H1 (cell line): ENCODE data around the gene PKMYT1. TPM values are rescaled to one million over a fixed set of nuclear protein-coding genes. Genes with fewer than 3 reads are reported as not detected.
A peak's percentile ranks its signal among the peaks of the same experiment; 100 is the strongest.

Experiments
- CTCF ChIA-PET: fragments of 300-600 bp; sonication (Branson Sonifier 250); formaldehyde crosslinking; loops from one replicate; lab custom pipeline; 2021; ENCODE audit not compliant: partially characterized antibody; lab: Charles Lee
- POLR2A ChIA-PET: fragments of 300-600 bp; sonication (Branson Sonifier 250); formaldehyde crosslinking; loops from one replicate; lab custom pipeline; 2021; ENCODE audit warnings: inconsistent platforms; ENCODE audit not compliant: partially characterized antibody; lab: Charles Lee
- DNase-seq, 2 experiments: peaks; one replicate each; pipeline versions ENCODE4 v3.0.0 to v3.0.0-alpha.2; 2010 to 2022; ENCODE audit warnings: low spot score in 2 of 2, low read depth in 1 of 2, mixed read lengths in 1 of 2
- FAIRE-seq: peaks from 2 replicates; lab custom pipeline; 2011; peaks lifted over from hg19 to GRCh38; lab: Jason Lieb, UNC
- H2AFZ ChIP-seq: 2 replicates; pipeline ENCODE4 v1.8.1; 2012; ENCODE audit warnings: low read length, inconsistent platforms
- H2AK5ac ChIP-seq: 2 replicates; pipeline ENCODE4 v1.6.1; 2013; ENCODE audit warnings: low read depth, low read length
- H2BK120ac ChIP-seq: replicated peaks from 2 replicates; pipeline ENCODE3; 2013; ENCODE audit warnings: low read depth, low read length, inconsistent platforms
- H2BK12ac ChIP-seq: 2 replicates; pipeline ENCODE4 v1.6.1; 2013; ENCODE audit warnings: low read depth, low read length
- H2BK15ac ChIP-seq: 2 replicates; pipeline ENCODE4 v1.6.1; 2013; ENCODE audit warnings: low read length
- H2BK20ac ChIP-seq: 2 replicates; pipeline ENCODE4 v1.6.1; 2013; ENCODE audit warnings: low read length
- H2BK5ac ChIP-seq: 2 replicates; pipeline ENCODE4 v1.6.1; 2013; ENCODE audit warnings: low read depth, low read length
- H3K14ac ChIP-seq: 2 replicates; pipeline ENCODE4 v1.6.1; 2013; ENCODE audit warnings: inconsistent platforms; ENCODE audit not compliant: insufficient read length
- H3K18ac ChIP-seq: 2 replicates; pipeline ENCODE4 v1.6.1; 2013; ENCODE audit warnings: low read length; ENCODE audit errors: extremely low read depth
- H3K23ac ChIP-seq: 2 replicates; pipeline ENCODE4 v1.6.1; 2013; ENCODE audit warnings: inconsistent platforms; ENCODE audit not compliant: insufficient read length
- H3K23me2 ChIP-seq: 2 replicates; pipeline ENCODE4 v1.6.1; 2013; ENCODE audit warnings: low read depth, low read length
- H3K27ac ChIP-seq: 2 replicates; pipeline ENCODE4 v1.6.1; 2011; ENCODE audit warnings: low read depth, low read length, inconsistent platforms
- H3K27me3 ChIP-seq, 4 experiments: replicated peaks in 1 of 4; 1 replicate in 1 of 4; 2 replicates in 3 of 4; pipeline versions ENCODE4 v1.6.1 to v1.8.1; 2011 to 2013; ENCODE audit warnings: low read length in 3 of 4, mild to moderate bottlenecking in 3 of 4, inconsistent platforms in 2 of 4, mixed read lengths in 2 of 4, moderate library complexity in 1 of 4; ENCODE audit not compliant: control insufficient read depth in 3 of 4, insufficient read depth in 3 of 4; ENCODE audit errors: extremely low read depth in 1 of 4
- H3K36me3 ChIP-seq, 4 experiments: 2 replicates each; pipeline versions ENCODE4 v1.6.1 to v1.8.1; 2011 to 2013; ENCODE audit warnings: mild to moderate bottlenecking in 4 of 4, low read length in 3 of 4, moderate library complexity in 2 of 4, control low read depth in 1 of 4, inconsistent platforms in 1 of 4; ENCODE audit not compliant: insufficient read depth in 4 of 4, control insufficient read depth in 2 of 4
- H3K4ac ChIP-seq: replicated peaks from 2 replicates; pipeline ENCODE3; 2013; ENCODE audit warnings: low read length, low read depth, mixed read lengths, inconsistent platforms; ENCODE audit not compliant: insufficient read length
- H3K4me1 ChIP-seq, 4 experiments: replicated peaks in 1 of 4; 1 replicate in 1 of 4; 2 replicates in 3 of 4; pipeline versions ENCODE4 v1.6.1 to v1.8.1; 2011 to 2013; ENCODE audit warnings: low read length in 3 of 4, inconsistent platforms in 2 of 4, mixed read lengths in 1 of 4; ENCODE audit not compliant: insufficient read depth in 4 of 4, control insufficient read depth in 3 of 4
- H3K4me2 ChIP-seq, 2 experiments: 2 replicates each; pipeline versions ENCODE4 v1.6.1 to v1.8.1; 2011 to 2013; ENCODE audit warnings: low read depth in 2 of 2, low read length in 2 of 2, control low read depth in 1 of 2, inconsistent platforms in 1 of 2, mild to moderate bottlenecking in 1 of 2; ENCODE audit not compliant: insufficient read depth in 1 of 2
- H3K4me3 ChIP-seq, 4 experiments: fragments of 200-600, 300-600 bp in 1 of 4; sonication (generic), shearing (Covaris generic), sonication (Bioruptor Twin) in 1 of 4; 2 replicates each; pipeline versions ENCODE4 v1.5.1 to v1.8.1; 2011 to 2016; ENCODE audit warnings: low read length in 4 of 4, low read depth in 3 of 4, control low read depth in 2 of 4, inconsistent platforms in 2 of 4, mild to moderate bottlenecking in 2 of 4, mixed read lengths in 1 of 4, moderate library complexity in 1 of 4; ENCODE audit not compliant: insufficient read depth in 2 of 4; ENCODE audit errors: extremely low read depth in 1 of 4
- H3K56ac ChIP-seq: replicated peaks from 2 replicates; pipeline ENCODE3; 2013; ENCODE audit warnings: low read depth, mild to moderate bottlenecking, mixed read lengths, low read length, inconsistent platforms; ENCODE audit not compliant: insufficient read length
- H3K79me1 ChIP-seq: 2 replicates; pipeline ENCODE4 v1.6.1; 2013; ENCODE audit warnings: low read depth, low read length, control low read depth
- H3K79me2 ChIP-seq, 2 experiments: 2 replicates each; pipeline versions ENCODE4 v1.6.1 to v1.8.1; 2012 to 2013; ENCODE audit warnings: low read length in 2 of 2, mild to moderate bottlenecking in 2 of 2, inconsistent platforms in 1 of 2; ENCODE audit not compliant: insufficient read depth in 2 of 2, control insufficient read depth in 1 of 2
- H3K9ac ChIP-seq, 4 experiments: replicated peaks in 1 of 4; 1 replicate in 1 of 4; 2 replicates in 3 of 4; pipeline versions ENCODE4 v1.6.1 to v1.8.1; 2011 to 2013; ENCODE audit warnings: low read depth in 3 of 4, low read length in 3 of 4, control low read depth in 2 of 4, mild to moderate bottlenecking in 2 of 4, moderate library complexity in 2 of 4, inconsistent platforms in 1 of 4; ENCODE audit errors: extremely low read depth in 1 of 4
- H3K9me3 ChIP-seq, 2 experiments: 2 replicates each; pipeline versions ENCODE4 v1.6.1 to v1.8.1; 2012 to 2013; ENCODE audit warnings: mild to moderate bottlenecking in 2 of 2, moderate library complexity in 2 of 2, control low read depth in 1 of 2, inconsistent platforms in 1 of 2, low read depth in 1 of 2, low read length in 1 of 2, mixed read lengths in 1 of 2; ENCODE audit not compliant: insufficient read depth in 2 of 2
- H4K20me1 ChIP-seq, 2 experiments: replicated peaks in 1 of 2; 2 replicates each; pipeline versions ENCODE3 to v1.8.1; 2011 to 2013; ENCODE audit warnings: inconsistent platforms in 2 of 2, low read length in 2 of 2, mild to moderate bottlenecking in 1 of 2; ENCODE audit not compliant: insufficient read depth in 2 of 2, control insufficient read depth in 1 of 2
- H4K5ac ChIP-seq: 2 replicates; pipeline ENCODE4 v1.6.1; 2013; ENCODE audit warnings: low read length, low read depth, mixed read lengths, inconsistent platforms; ENCODE audit not compliant: insufficient read length
- H4K8ac ChIP-seq: 2 replicates; pipeline ENCODE4 v1.8.0; 2013; ENCODE audit warnings: mild to moderate bottlenecking, moderate library complexity, low read length, inconsistent platforms; ENCODE audit not compliant: insufficient read depth; ENCODE audit errors: extremely low read depth
- H4K91ac ChIP-seq: replicated peaks from 2 replicates; pipeline ENCODE3; 2013; ENCODE audit warnings: low read length, mixed read lengths, inconsistent platforms; ENCODE audit not compliant: insufficient read length
- EGR1 ChIP-seq: IDR thresholded peaks from 2 replicates; pipeline ENCODE4 v1.6.1; 2011; ENCODE audit warnings: low read depth, low read length, borderline replicate concordance
- POLR2AphosphoS5 ChIP-seq: IDR thresholded peaks from 2 replicates; pipeline ENCODE4 v1.6.1; 2011; ENCODE audit warnings: low read depth, low read length
- WGBS, 2 experiments: shearing (Covaris generic) in 1 of 2; methylation state at CpG; one replicate each; pipeline versions ENCODE4 v1.1.6 to v1.1.7; 2013 to 2015; ENCODE audit warnings: low lambda C conversion rate in 2 of 2, mixed read lengths in 2 of 2, inconsistent platforms in 1 of 2, low coverage in 1 of 2, missing lambda C conversion rate in 1 of 2; ENCODE audit not compliant: insufficient replicate concordance in 2 of 2, insufficient coverage in 1 of 2, insufficient read length in 1 of 2; ENCODE audit errors: extremely low coverage in 1 of 2, missing lambda C conversion rate in 1 of 2; 5-methylcytosine and 5-hydroxymethylcytosine counted together
- polyA plus RNA-seq, 7 experiments: library from polyadenylated mRNA; depleted of rRNA in 3 of 7; stranded (reverse) in 5 of 7; unstranded in 2 of 7; fragments of >200 nt in 5 of 7; fragments of 200-250 nt in 2 of 7; gene quantifications; 1 replicate in 5 of 7; 2 replicates in 1 of 7; 4 replicates in 1 of 7; pipeline versions ENCODE4 v1.2.1 to v1.2.3, GENCODE V29; 2011 to 2013; ENCODE audit warnings: missing spikeins in 2 of 7, mixed read lengths in 2 of 7
- total RNA-seq: library from RNA; stranded (reverse); fragmentation: NEBNext Ultra II Directional; extraction: Animal tissue kit (Norgen Biotek cat#: 25700); gene quantifications from 2 replicates; pipeline ENCODE4 v1.2.1, GENCODE V29; 2021

PKMYT1 gene
- total and polyA plus RNA-seq, 2 of the 8 experiments (the other 6 are each of a cell fraction or from before 2014, with no cell fraction given): 74.7 to 85.2 TPM

DNA sequence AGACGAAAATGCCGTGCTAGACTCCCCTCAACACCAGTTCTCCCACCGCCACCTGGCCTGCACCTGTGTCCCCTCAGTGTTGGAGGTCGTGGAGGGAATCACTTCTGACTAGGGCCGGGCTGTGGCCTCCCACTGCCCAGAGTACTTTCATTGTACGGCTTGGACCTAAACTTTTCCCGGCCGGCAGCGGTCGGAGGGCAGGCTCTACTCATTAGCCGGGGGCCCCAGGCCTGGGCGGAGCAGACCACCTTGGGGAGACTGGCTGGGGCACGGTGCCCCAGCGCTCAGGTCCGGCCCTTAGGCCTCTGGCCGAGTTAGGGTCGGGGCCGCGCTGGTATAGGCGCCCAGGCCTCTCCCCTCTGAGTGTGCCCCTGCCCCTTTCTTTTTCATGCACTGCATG, 37.1 kb upstream of the PKMYT1 start:
- peaks cover 11% of the 10 kb centered on the region; the same call in 1 of the 2 replicates for H3K79me1 ChIP-seq
- H3K27ac ChIP-seq: peak overlapping the region; percentile 96
- FAIRE-seq (no peak), DNase-seq (no peak)
- peak overlapping the region; percentile 86 for H4K5ac ChIP-seq
- peak overlapping the region; percentile 66 to 76 for H3K4me2 ChIP-seq
- peak overlapping the region; percentile 86 to 90 (median 87) for H3K9ac ChIP-seq
- no peaks in the 10 kb centered on the region for H3K9me3 ChIP-seq
- peaks cover 6 to 24% (median 12%) of the 10 kb centered on the region in 4 experiments; a peak in 7 of 8 replicates for H3K36me3 ChIP-seq
- H3K4me3 ChIP-seq: peak overlapping the region; percentile 58 to 96 (median 92)
- no peak overlapping the region for H2BK120ac ChIP-seq
- H4K20me1 ChIP-seq: peaks cover 16 to 32% of the 10 kb centered on the region in 2 experiments
- WGBS, 2 experiments: 2% methylated on average over 20 of the region's 20 CpGs; no CpG with 5 or more reads in 1 of the 2 experiments
- TF ChIP-seq POLR2AphosphoS5 (peak; percentile 59; the same call in 1 of the 2 replicates), EGR1 (no peak)
- peak overlapping the region; percentile 77 for H4K91ac ChIP-seq
- no peak overlapping the region for H3K23ac ChIP-seq
- H3K79me2 ChIP-seq: peaks cover 11 to 32% of the 10 kb centered on the region in 2 experiments
- H2BK15ac ChIP-seq: peak overlapping the region; percentile 88; the same call in 1 of the 2 replicates
- H2BK20ac ChIP-seq: no peak overlapping the region; the same call in 1 of the 2 replicates
- no peak overlapping the region for H2AFZ ChIP-seq
- POLR2A ChIA-PET: interaction anchor here (0.9 to 35.7 kb wide), 10 partner anchors 0 to 110 kb away, joined by 3 to 1808 read pairs (median 26); partner anchors contain the start of genes BICDL2, CLDN6, CLDN9 and HCFC1R1
- peak overlapping the region; percentile 81 for H4K8ac ChIP-seq
- peaks cover 8 to 42% (median 35%) of the 10 kb centered on the region in 4 experiments for H3K4me1 ChIP-seq
- H2BK12ac ChIP-seq: peak overlapping the region; percentile 90; the same call in 1 of the 2 replicates
- H3K56ac ChIP-seq: peak overlapping the region; percentile 67
- no peak overlapping the region for H2AK5ac ChIP-seq
- peak overlapping the region; percentile 83 for H3K18ac ChIP-seq
- H3K27me3 ChIP-seq: no peaks in the 10 kb centered on the region
- H3K4ac ChIP-seq: peak overlapping the region; percentile 98
- CTCF ChIA-PET: interaction anchor here (1.1 to 23.8 kb wide), 4 partner anchors 13 to 112 kb away, joined by 4 to 639 read pairs (median 112); partner anchors contain the start of genes CLDN9 and KREMEN2
- peak overlapping the region; percentile 99 for H2BK5ac ChIP-seq
- peaks cover 23% of the 10 kb centered on the region for H3K23me2 ChIP-seq
- no peak overlapping the region for H3K14ac ChIP-seq
